WTC11 (cell line): Measurements from ENCODE around the gene SRSF4. TPM values are rescaled to one million over a fixed set of nuclear protein-coding genes. Genes with fewer than 3 reads are reported as not detected.

ENCODE experiments used
- AFF4 ChIP-seq: sonication (generic); formaldehyde crosslinking; IDR thresholded peaks from 2 replicates; pipeline ENCODE4 v1.8.1; 2023; ENCODE audit warnings: mild to moderate bottlenecking, missing genetic modification reagents, borderline replicate concordance
- ATF1 ChIP-seq: sonication (generic); formaldehyde crosslinking; IDR thresholded peaks from 2 replicates; pipeline ENCODE4 v1.8.1; 2023; ENCODE audit warnings: mild to moderate bottlenecking, moderate library complexity, missing genetic modification reagents
- CBFB ChIP-seq: sonication (generic); formaldehyde crosslinking; IDR thresholded peaks from 2 replicates; pipeline ENCODE4 v1.8.1; 2022; ENCODE audit warnings: mild to moderate bottlenecking, low read depth, missing genetic modification reagents
- CREB1 ChIP-seq: sonication (generic); formaldehyde crosslinking; IDR thresholded peaks from 2 replicates; pipeline ENCODE4 v1.8.0; 2023; ENCODE audit warnings: mild to moderate bottlenecking, missing genetic modification reagents
- EMX1 ChIP-seq: fragments of 250-450 bp; sonication (Bioruptor Pico); IDR thresholded peaks from 2 replicates; pipeline ENCODE4 v1.8.0; 2021; ENCODE audit warnings: mild to moderate bottlenecking
- ESRRA ChIP-seq: sonication (generic); formaldehyde crosslinking; IDR thresholded peaks from 2 replicates; pipeline ENCODE4 v1.8.1; 2022; ENCODE audit warnings: mild to moderate bottlenecking, missing genetic modification reagents, borderline replicate concordance
- FOXP4 ChIP-seq: sonication (generic); formaldehyde crosslinking; IDR thresholded peaks from 2 replicates; pipeline ENCODE4 v1.8.0; 2022; ENCODE audit warnings: mild to moderate bottlenecking, missing genetic modification reagents
- GRHL2 ChIP-seq: fragments of 250-450 bp; sonication (Bioruptor Pico); IDR thresholded peaks from 2 replicates; pipeline ENCODE4 v1.8.0; 2022; ENCODE audit warnings: mild to moderate bottlenecking, moderate library complexity; ENCODE audit not compliant: insufficient replicate concordance, severe bottlenecking
- HMGA2 ChIP-seq: fragments of 250-450 bp; sonication (Bioruptor Pico); IDR thresholded peaks from 2 replicates; pipeline ENCODE4 v1.4.0; 2021; ENCODE audit warnings: mild to moderate bottlenecking, moderate library complexity
- HMGXB4 ChIP-seq: sonication (generic); formaldehyde crosslinking; IDR thresholded peaks from 2 replicates; pipeline ENCODE4 v1.8.1; 2023; ENCODE audit warnings: mild to moderate bottlenecking, moderate library complexity, missing genetic modification reagents
- NR1H2 ChIP-seq: sonication (generic); formaldehyde crosslinking; IDR thresholded peaks from 2 replicates; pipeline ENCODE4 v1.9.0; 2021; ENCODE audit warnings: mild to moderate bottlenecking, moderate library complexity, missing genetic modification reagents
- STAT6 ChIP-seq: sonication (generic); formaldehyde crosslinking; conservative IDR thresholded peaks from 2 replicates; pipeline ENCODE4 v1.8.1; 2023; ENCODE audit warnings: mild to moderate bottlenecking, low read depth, missing genetic modification reagents, moderate library complexity
- TCF7 ChIP-seq: sonication (generic); formaldehyde crosslinking; IDR thresholded peaks from 2 replicates; pipeline ENCODE4 v1.8.0; 2022; ENCODE audit warnings: mild to moderate bottlenecking, low read depth, missing genetic modification reagents, moderate library complexity
- TEAD1 ChIP-seq: sonication (generic); formaldehyde crosslinking; IDR thresholded peaks from 2 replicates; pipeline ENCODE4 v1.8.0; 2022; ENCODE audit warnings: mild to moderate bottlenecking, missing genetic modification reagents
- USF2 ChIP-seq: sonication (generic); formaldehyde crosslinking; IDR thresholded peaks from 2 replicates; pipeline ENCODE4 v1.8.1; 2023; ENCODE audit warnings: mild to moderate bottlenecking, missing genetic modification reagents, moderate library complexity
- ZNF232 ChIP-seq: sonication (generic); formaldehyde crosslinking; IDR thresholded peaks from 2 replicates; pipeline ENCODE4 v1.8.0; 2022; ENCODE audit warnings: mild to moderate bottlenecking, missing genetic modification reagents
- ZNF281 ChIP-seq: sonication (generic); formaldehyde crosslinking; IDR thresholded peaks from 2 replicates; pipeline ENCODE4 v1.8.0; 2023; ENCODE audit warnings: mild to moderate bottlenecking, missing genetic modification reagents
- ZNF396 ChIP-seq: fragments of 250-450 bp; sonication (Bioruptor Pico); IDR thresholded peaks from 2 replicates; pipeline ENCODE4 v1.8.0; 2021; ENCODE audit warnings: mild to moderate bottlenecking, moderate library complexity, borderline replicate concordance
- ZNF416 ChIP-seq: fragments of 250-450 bp; sonication (Bioruptor Pico); IDR thresholded peaks from 2 replicates; pipeline ENCODE4 v1.9.0; 2021; ENCODE audit warnings: mild to moderate bottlenecking, inconsistent platforms
- ZNF425 ChIP-seq: fragments of 250-450 bp; sonication (Bioruptor Pico); conservative IDR thresholded peaks from 2 replicates; pipeline ENCODE4 v1.9.0; 2021; ENCODE audit warnings: mild to moderate bottlenecking
- ZNF671 ChIP-seq: fragments of 250-450 bp; sonication (Bioruptor Pico); IDR thresholded peaks from 2 replicates; pipeline ENCODE4 v1.8.0; 2021; ENCODE audit warnings: mild to moderate bottlenecking
- total RNA-seq: library from RNA; stranded (reverse); gene quantifications from 3 replicates; pipeline ENCODE4 v1.2.3, GENCODE V29; 2021

Gene SRSF4
- total RNA-seq, 1 experiment from 2014 or later, result 99.9 TPM

GRCh38 chr1:29181413-29182225 lies at the start of gene SRSF4 (continued):
- TF ChIP-seq ZNF396 (CRISPR knock-in tag) (no peak), ZNF232 (CRISPR knock-in tag) (peak; percentile 83; the same call in 1 of the 2 replicates), FOXP4 (CRISPR knock-in tag) (peak; percentile 31; the same call in 1 of the 2 replicates), HMGXB4 (CRISPR knock-in tag) (peak; percentile 98), TEAD1 (peak; percentile 68; the same call in 1 of the 2 replicates), ZNF671 (no peak), CBFB (CRISPR knock-in tag) (no peak; the same call in 1 of the 2 replicates), HMGA2 (no peak), USF2 (CRISPR knock-in tag) (no peak), EMX1 (CRISPR knock-in tag) (no peak; the same call in 1 of the 2 replicates), AFF4 (CRISPR knock-in tag) (no peak), ZNF281 (0 out of 2 replicates have a peak, but pooled peaks have one; percentile 56), GRHL2 (CRISPR knock-in tag) (no peak), ATF1 (CRISPR knock-in tag) (0 out of 2 replicates have a peak, but pooled peaks have one; percentile 54), TCF7 (no peak; the same call in 1 of the 2 replicates), CREB1 (CRISPR knock-in tag) (no peak), STAT6 (CRISPR knock-in tag) (no peak), ZNF416 (0 out of 2 replicates have a peak, but pooled peaks have one; percentile 8), ESRRA (peak; percentile 52; the same call in 1 of the 2 replicates), NR1H2 (CRISPR knock-in tag) (no peak), ZNF425 (CRISPR knock-in tag) (no peak)
